SK-N-MC (cell line): ENCODE measurements around the gene TACC2.
"Not testable (repeated sequence)": the region's sequence is repeated elsewhere in the genome, so short reads cannot be mapped to it uniquely, and the experiment has no call there.

Experiments used
- DNase-seq: peaks from one replicate; pipeline ENCODE4 v3.0.0-alpha.2; 2011; ENCODE audit warnings: low read depth, low spot score
- H3K27ac ChIP-seq: fragments of 200-600 bp; sonication (generic); 2 replicates; pipeline ENCODE4 v1.5.1; 2016; ENCODE audit warnings: mixed run types
- H3K36me3 ChIP-seq: fragments of 200-600 bp; sonication (generic); 2 replicates; pipeline ENCODE4 v1.6.1; 2017; ENCODE audit warnings: antibody characterized with exemption, low read length, mixed read lengths; ENCODE audit not compliant: insufficient read depth
- H3K4me3 ChIP-seq: fragments of 200-600 bp; sonication (generic); 2 replicates; pipeline ENCODE4 v1.5.1; 2016
- H3K9ac ChIP-seq: fragments of 200-600 bp; sonication (generic); 2 replicates; pipeline ENCODE4 v1.8.0; 2017; ENCODE audit warnings: mixed run types, mixed read lengths; ENCODE audit not compliant: insufficient read length
- H3K9me3 ChIP-seq: fragments of 200-600 bp; sonication (generic); 2 replicates; pipeline ENCODE4 v1.6.1; 2017; ENCODE audit warnings: low read depth, mild to moderate bottlenecking, antibody characterized with exemption, low read length, moderate library complexity, mixed read lengths
- EZH2 ChIP-seq: fragments of 200-600 bp; sonication (generic); IDR thresholded peaks from one replicate; pipeline ENCODE4 v1.6.1; 2017; ENCODE audit warnings: antibody characterized with exemption
- FOXP2 ChIP-seq: optimal IDR thresholded peaks from 2 replicates; pipeline ENCODE3; 2011; ENCODE audit warnings: mild to moderate bottlenecking, moderate library complexity; ENCODE audit not compliant: insufficient read depth; ENCODE audit errors: extremely low read length, control extremely low read depth
- POLR2AphosphoS5 ChIP-seq: IDR thresholded peaks from 2 replicates; pipeline ENCODE4 v1.6.1; 2012; ENCODE audit warnings: mild to moderate bottlenecking, low read depth, low read length, borderline replicate concordance

The TACC2 gene

GRCh38 chr10:122018951-122019413 lies 30.0 kb downstream of the TACC2 start:
- Histone ChIP-seq H3K36me3 (no peaks in the 10 kb centered on the region), H3K27ac (no peak overlapping the region), H3K9ac (no peak overlapping the region), H3K9me3 (no peaks in the 10 kb centered on the region), H3K4me3 (no peak overlapping the region)
- TF ChIP-seq POLR2AphosphoS5 (no peak), FOXP2 (no peak), EZH2 (no peak)
- DNase-seq, result no peak

GRCh38 chr10:122019414-122019975 lies 30.5 kb downstream of the TACC2 start:
- H3K9me3 ChIP-seq, result no peaks in the 10 kb centered on the region
- H3K36me3 ChIP-seq, result no peaks in the 10 kb centered on the region
- no peak overlapping the region for H3K27ac ChIP-seq
- H3K9ac ChIP-seq, result no peak overlapping the region
- no peak for DNase-seq
- no peak overlapping the region for H3K4me3 ChIP-seq
- TF ChIP-seq EZH2, result no peak
- no peak for TF ChIP-seq FOXP2
- no peak for TF ChIP-seq POLR2AphosphoS5

- Histone ChIP-seq H3K9me3 (no peaks in the 10 kb centered on the region), H3K36me3 (no peaks in the 10 kb centered on the region), H3K27ac (no peak overlapping the region), H3K4me3 (no peak overlapping the region), H3K9ac (no peak overlapping the region)
- TF ChIP-seq FOXP2 (no peak), EZH2 (no peak), POLR2AphosphoS5 (no peak)
- no peak for DNase-seq
These were observed 31.3 kb downstream of the TACC2 start for GRCh38 chr10:122020226-122020625.

- Histone ChIP-seq H3K9me3 (no peaks in the 10 kb centered on the region), H3K9ac (no peak overlapping the region), H3K4me3 (no peak overlapping the region), H3K36me3 (no peaks in the 10 kb centered on the region), H3K27ac (no peak overlapping the region)
- no peak for DNase-seq
- no peak for TF ChIP-seq FOXP2
- TF ChIP-seq EZH2, result no peak
- TF ChIP-seq POLR2AphosphoS5, result no peak
These were observed 32.4 kb downstream of the TACC2 start for GRCh38 chr10:122021379-122021778.

GRCh38 chr10:122021828-122022227 lies 32.9 kb downstream of the TACC2 start:
- Histone ChIP-seq H3K27ac (no peak overlapping the region), H3K9ac (no peak overlapping the region), H3K36me3 (no peaks in the 10 kb centered on the region), H3K4me3 (no peak overlapping the region), H3K9me3 (no peaks in the 10 kb centered on the region)
- no peak for DNase-seq
- TF ChIP-seq FOXP2 (no peak), EZH2 (no peak)

- Histone ChIP-seq H3K27ac (no peak overlapping the region), H3K9ac (no peak overlapping the region), H3K36me3 (no peaks in the 10 kb centered on the region), H3K4me3 (no peak overlapping the region), H3K9me3 (no peaks in the 10 kb centered on the region)
- no peak for DNase-seq
- TF ChIP-seq FOXP2 (no peak), POLR2AphosphoS5 (no peak), EZH2 (no peak)
These were observed 33.3 kb downstream of the TACC2 start for GRCh38 chr10:122022276-122022675.

- not testable (repeated sequence) for DNase-seq, H3K4me3 ChIP-seq, H3K36me3 ChIP-seq, H3K9ac ChIP-seq, H3K27ac ChIP-seq, H3K9me3 ChIP-seq
These were observed 34.3 kb downstream of the TACC2 start for GRCh38 chr10:122023257-122023656.

- DNase-seq, result no peak
- Histone ChIP-seq H3K27ac (no peak overlapping the region), H3K9ac (no peak overlapping the region), H3K9me3 (no peaks in the 10 kb centered on the region), H3K36me3 (no peaks in the 10 kb centered on the region), H3K4me3 (no peak overlapping the region)
- TF ChIP-seq POLR2AphosphoS5 (no peak), EZH2 (no peak), FOXP2 (no peak)
These were observed 40.7 kb downstream of the TACC2 start for GRCh38 chr10:122029499-122030199.

GRCh38 chr10:122030200-122030552 lies 41.2 kb downstream of the TACC2 start:
- no peak for DNase-seq
- Histone ChIP-seq H3K9ac (no peak overlapping the region), H3K4me3 (no peak overlapping the region), H3K9me3 (no peaks in the 10 kb centered on the region), H3K36me3 (no peaks in the 10 kb centered on the region), H3K27ac (no peak overlapping the region)
- TF ChIP-seq FOXP2 (no peak), POLR2AphosphoS5 (no peak), EZH2 (no peak)
